Smooth muscle cell (in vitro differentiated cells): ENCODE results near the gene SVOPL. TPM values are rescaled to one million over a fixed set of nuclear protein-coding genes. Genes with fewer than 3 reads are reported as not detected.

Experiments used
- DNase-seq: peaks from one replicate; lab custom pipeline; 2025; ENCODE audit not compliant: unreplicated experiment; lab: John Stamatoyannopoulos, UW
- H2AFZ ChIP-seq: fragments of 200-600 bp; sonication (generic); 2 replicates; pipeline ENCODE4 v1.6.0; 2016; ENCODE audit warnings: antibody characterized with exemption, low read depth, mild to moderate bottlenecking
- H3F3A ChIP-seq: fragments of 200-600 bp; sonication (generic); 2 replicates; pipeline ENCODE4 v1.6.0; 2017; ENCODE audit warnings: antibody characterized with exemption, low read depth
- H3K27ac ChIP-seq: fragments of 200-600 bp; sonication (generic); 2 replicates; pipeline ENCODE4 v1.5.1; 2016; ENCODE audit warnings: low read depth, mild to moderate bottlenecking
- H3K27me3 ChIP-seq: fragments of 200-600 bp; sonication (generic); 2 replicates; pipeline ENCODE4 v1.6.1; 2016; ENCODE audit warnings: low read depth, mild to moderate bottlenecking
- H3K36me3 ChIP-seq: fragments of 200-600 bp; sonication (generic); 2 replicates; pipeline ENCODE4 v1.5.1; 2016; ENCODE audit warnings: low read depth
- H3K4me1 ChIP-seq: fragments of 200-600 bp; sonication (generic); 2 replicates; pipeline ENCODE4 v1.5.1; 2016; ENCODE audit warnings: low read depth
- H3K4me2 ChIP-seq: fragments of 200-600 bp; sonication (generic); 2 replicates; pipeline ENCODE4 v1.6.0; 2016; ENCODE audit warnings: mild to moderate bottlenecking
- H3K4me3 ChIP-seq: fragments of 200-600 bp; sonication (generic); 2 replicates; pipeline ENCODE4 v1.5.1; 2016; ENCODE audit warnings: mild to moderate bottlenecking
- H3K79me2 ChIP-seq: fragments of 200-600 bp; sonication (generic); 2 replicates; pipeline ENCODE4 v1.6.0; 2016; ENCODE audit warnings: low read depth, mild to moderate bottlenecking
- H3K9ac ChIP-seq: fragments of 200-600 bp; sonication (generic); 2 replicates; pipeline ENCODE4 v1.6.0; 2016; ENCODE audit warnings: low read depth
- H3K9me3 ChIP-seq: fragments of 200-600 bp; sonication (generic); replicated peaks from 2 replicates; pipeline ENCODE4 v1.5.1; 2016; ENCODE audit warnings: low read depth
- H4K20me1 ChIP-seq: fragments of 200-600 bp; sonication (generic); 2 replicates; pipeline ENCODE4 v1.6.0; 2016; ENCODE audit warnings: low read depth
- CTCF ChIP-seq: fragments of 200-600 bp; sonication (generic); IDR thresholded peaks from 2 replicates; pipeline ENCODE4 v1.5.1; 2017; ENCODE audit warnings: borderline replicate concordance, mild to moderate bottlenecking, antibody characterized with exemption; ENCODE audit not compliant: insufficient read depth, poor library complexity, severe bottlenecking
- WGBS: methylation state at CpG from one replicate; pipeline ENCODE4 v1.1.7; 2016; ENCODE audit warnings: low lambda C conversion rate; 5-methylcytosine and 5-hydroxymethylcytosine counted together
- polyA plus RNA-seq: library from polyadenylated mRNA; unstranded; fragments of >200 nt; fragmentation: Nextera tagmentation; extraction: Ambion mirVana; gene quantifications from 2 replicates; pipeline ENCODE4 v1.2.1, GENCODE V29; 2016
- total RNA-seq: library from RNA; depleted of rRNA; stranded (reverse); fragments of >200 nt; gene quantifications from 2 replicates; pipeline ENCODE4 v1.2.3, GENCODE V29; 2014

Gene SVOPL
- total RNA-seq (0.31 TPM in 1 of 2 replicates, not detected in the other), polyA plus RNA-seq (0.96 TPM in 1 of 2 replicates, not detected in the other)

- Histone ChIP-seq H3K4me2 (no peak within 1 kb of the TSS), H2AFZ (no peak within 1 kb of the TSS), H4K20me1 (no peaks in the 10 kb centered on the region), H3K36me3 (no peaks in the 10 kb centered on the region), H3K4me3 (no peak within 1 kb of the TSS), H3K27ac (no peak within 1 kb of the TSS), H3K9me3 (no peaks in the 10 kb centered on the region), H3K79me2 (no peaks in the 10 kb centered on the region), H3K27me3 (no peaks in the 10 kb centered on the region), H3K9ac (no peak within 1 kb of the TSS), H3K4me1 (no peaks in the 10 kb centered on the region), H3F3A (no peaks in the 10 kb centered on the region)
- DNase-seq = no peak
- WGBS = 86% methylated on average over 7 of the region's 7 CpGs
- TF ChIP-seq CTCF = no peak
Observed at GRCh38 chr7:138700857-138701536, at the start of gene SVOPL. SVOPL (minus strand) TSS chr7:138701362; CDS start chr7:138679045, 22,317 bp downstream.

GRCh38 chr7:138750473-138750872, 49.3 kb upstream of the SVOPL start:
- no peak for DNase-seq
- Histone ChIP-seq H2AFZ (no peak overlapping the region), H3K27ac (no peak overlapping the region), H3K4me1 (peaks cover 7% of the 10 kb centered on the region), H3K36me3 (no peaks in the 10 kb centered on the region), H3K4me3 (no peak overlapping the region), H3K9ac (no peak overlapping the region), H3K27me3 (no peaks in the 10 kb centered on the region), H3K9me3 (no peaks in the 10 kb centered on the region), H3K79me2 (no peaks in the 10 kb centered on the region), H3K4me2 (no peak overlapping the region), H3F3A (no peaks in the 10 kb centered on the region), H4K20me1 (no peaks in the 10 kb centered on the region)
- no peak for TF ChIP-seq CTCF
- 96% methylated on average over 15 of the region's 15 CpGs for WGBS

- H2AFZ ChIP-seq = no peak overlapping the region
- H3K4me1 ChIP-seq = peaks cover 2% of the 10 kb centered on the region
- H4K20me1 ChIP-seq = no peaks in the 10 kb centered on the region
- no peaks in the 10 kb centered on the region for H3K36me3 ChIP-seq
- no peak overlapping the region for H3K27ac ChIP-seq
- H3K9ac ChIP-seq = no peak overlapping the region
- DNase-seq = no peak
- H3K4me2 ChIP-seq = no peak overlapping the region
- H3F3A ChIP-seq = no peaks in the 10 kb centered on the region
- H3K79me2 ChIP-seq = no peaks in the 10 kb centered on the region
- 84% methylated on average over 3 of the region's 3 CpGs for WGBS
- H3K27me3 ChIP-seq = no peaks in the 10 kb centered on the region
- H3K9me3 ChIP-seq = no peaks in the 10 kb centered on the region
- no peak overlapping the region for H3K4me3 ChIP-seq
- TF ChIP-seq CTCF = no peak
Observed at GRCh38 chr7:138749960-138750359, 48.8 kb upstream of the SVOPL start.

GRCh38 chr7:138748666-138749065, 47.5 kb upstream of the SVOPL start:
- no peak overlapping the region for H3K4me2 ChIP-seq
- H3K36me3 ChIP-seq = no peaks in the 10 kb centered on the region
- no peaks in the 10 kb centered on the region for H4K20me1 ChIP-seq
- H3K27me3 ChIP-seq = no peaks in the 10 kb centered on the region
- no peak overlapping the region for H3K27ac ChIP-seq
- no peak for TF ChIP-seq CTCF
- no peak overlapping the region for H2AFZ ChIP-seq
- DNase-seq = no peak
- no peak overlapping the region for H3K9ac ChIP-seq
- H3K4me1 ChIP-seq = no peaks in the 10 kb centered on the region
- no peak overlapping the region for H3K4me3 ChIP-seq
- no peaks in the 10 kb centered on the region for H3F3A ChIP-seq
- H3K79me2 ChIP-seq = no peaks in the 10 kb centered on the region
- no peaks in the 10 kb centered on the region for H3K9me3 ChIP-seq
- 96% methylated on average over 6 of the region's 6 CpGs for WGBS
